Upper lobe of left lung (tissue), 6 donors: ENCODE measurements around the gene RASGRF1. TPM values are rescaled to one million over a fixed set of nuclear protein-coding genes. Genes with fewer than 3 reads are reported as not detected.

Experiments used
- ATAC-seq, 2 donors: fragments of 200-7000 bp; cut with Tn5 transposase; one replicate each; pipeline ENCODE4 v1.9.1; 2022; ENCODE audit warnings: mild to moderate bottlenecking in 2 of 2, moderate library complexity in 2 of 2; ENCODE audit not compliant: low FRiP score in 2 of 2
- DNase-seq, 2 donors: peaks; one replicate each; pipeline ENCODE4 v3.0.0-alpha.2; 2019 to 2020
- H3K27ac ChIP-seq, 4 donors: fragments of 200-600 bp; sonication (generic); one replicate each; pipeline ENCODE4 v1.5.1; 2016 to 2019
- H3K27me3 ChIP-seq, 4 donors: fragments of 200-600 bp; sonication (generic); one replicate each; pipeline ENCODE4 v1.5.1; 2017 to 2019
- H3K36me3 ChIP-seq, 4 donors: fragments of 200-600 bp; sonication (generic); one replicate each; pipeline ENCODE4 v1.5.1; 2016 to 2019
- H3K4me1 ChIP-seq, 4 donors: fragments of 200-600 bp; sonication (generic); one replicate each; pipeline ENCODE4 v1.5.1; 2018 to 2019
- H3K4me3 ChIP-seq, 4 donors: fragments of 200-600 bp; sonication (generic); one replicate each; pipeline ENCODE4 v1.5.1; 2017 to 2019; ENCODE audit warnings: mild to moderate bottlenecking in 2 of 4, moderate library complexity in 1 of 4
- H3K9me3 ChIP-seq, 4 donors: fragments of 200-600 bp; sonication (generic); one replicate each; pipeline ENCODE4 v1.5.1; 2018 to 2019
- CTCF ChIP-seq, 6 experiments: fragments of 450-650 bp in 4 of 6; fragments of 200-600 bp in 2 of 6; sonication (generic) in 2 of 6; IDR thresholded peaks; one replicate each; pipeline ENCODE4 v1.5.1; 2016 to 2019; ENCODE audit warnings: antibody characterized with exemption in 6 of 6
- EP300 ChIP-seq, 4 donors: sonication (generic); formaldehyde crosslinking; IDR thresholded peaks; one replicate each; pipeline ENCODE4 v1.5.1; 2017; ENCODE audit warnings: antibody characterized with exemption in 4 of 4, control low read depth in 2 of 4
- POLR2A ChIP-seq, 4 donors: fragments of 450-650 bp; IDR thresholded peaks; one replicate each; pipeline ENCODE4 v1.5.1; 2016 to 2017; ENCODE audit warnings: antibody characterized with exemption in 4 of 4, mild to moderate bottlenecking in 2 of 4
- POLR2AphosphoS5 ChIP-seq, 2 donors: sonication (generic); formaldehyde crosslinking; IDR thresholded peaks; one replicate each; pipeline ENCODE4 v1.5.1; 2017; ENCODE audit warnings: antibody characterized with exemption in 2 of 2
- WGBS, 2 donors: methylation state at CpG; one replicate each; pipeline ENCODE4 v1.1.5; 2017 to 2018; 5-methylcytosine and 5-hydroxymethylcytosine counted together
- total RNA-seq, 6 donors: library from RNA; depleted of rRNA in 4 of 6; stranded (reverse); fragments of >200 nt in 4 of 6; gene quantifications; one replicate each; pipeline versions ENCODE4 v1.1.0 to v1.2.1, GENCODE V29; 2016 to 2021
- donor health status: DM: no; HTN: no; CAD: no; lungs with moderate emphysema.
- donor health status: DM: no; HTN: yes; CAD: no; lungs with severe emphysema.

The RASGRF1 gene
- total RNA-seq, 6 donors from 2014 or later: 27.2 to 64.6 (median 54.7) TPM

- peaks cover 6 to 27% (median 19%) of the 10 kb centered on the region in 4 donors for H3K4me1 ChIP-seq
- DNase-seq: peak; percentile 8 to 73
- TF ChIP-seq POLR2A (IDR thresholded peaks at IDR 0.05) (no peak), POLR2AphosphoS5 (IDR thresholded peaks at IDR 0.05) (no peak), EP300 (IDR thresholded peaks at IDR 0.05) (no peak), CTCF (IDR thresholded peaks at IDR 0.05) (no peak)
- no peaks in the 10 kb centered on the region for H3K9me3 ChIP-seq
- peaks cover 0 to 30% (median 15%) of the 10 kb centered on the region in 4 donors for H3K27me3 ChIP-seq
- H3K36me3 ChIP-seq: no peaks in the 10 kb centered on the region
- H3K4me3 ChIP-seq: peak overlapping the region in 3 of 4 donors; percentile 34 to 39 (median 39)
- WGBS, 2 donors: 2% methylated on average over 51 to 52 of the region's 53 CpGs
- ATAC-seq: no peak
- H3K27ac ChIP-seq: no peak overlapping the region
Observed at GRCh38 chr15:79091204-79091867, 756 bp upstream of the RASGRF1 start.

GRCh38 chr15:79089890-79090486 is 592 bp downstream of the RASGRF1 start:
- Histone ChIP-seq H3K9me3 (no peaks in the 10 kb centered on the region), H3K36me3 (no peaks in the 10 kb centered on the region), H3K4me3 (peak overlapping the region in 3 of 4 donors; percentile 34 to 39 (median 39)), H3K27ac (no peak overlapping the region), H3K4me1 (peaks cover 6 to 27% (median 19%) of the 10 kb centered on the region in 4 donors), H3K27me3 (peaks cover 0 to 30% (median 15%) of the 10 kb centered on the region in 4 donors)
- TF ChIP-seq POLR2AphosphoS5 (IDR thresholded peaks at IDR 0.05) (no peak), CTCF (IDR thresholded peaks at IDR 0.05) (no peak), POLR2A (IDR thresholded peaks at IDR 0.05) (no peak), EP300 (IDR thresholded peaks at IDR 0.05) (no peak)
- DNase-seq: peak in 1 of 2 donors; percentile 15
- no peak for ATAC-seq
- WGBS, 2 donors: 0 to 3% methylated on average over 8 to 28 of the region's 53 CpGs

- Histone ChIP-seq H3K4me1 (peaks cover 6 to 27% (median 19%) of the 10 kb centered on the region in 4 donors), H3K36me3 (no peaks in the 10 kb centered on the region), H3K27me3 (peaks cover 0 to 30% (median 15%) of the 10 kb centered on the region in 4 donors), H3K9me3 (no peaks in the 10 kb centered on the region), H3K27ac (no peak overlapping the region), H3K4me3 (peak overlapping the region in 3 of 4 donors; percentile 34 to 39 (median 39))
- no peak for TF ChIP-seq CTCF (IDR thresholded peaks at IDR 0.05)
- TF ChIP-seq POLR2A (IDR thresholded peaks at IDR 0.05): no peak
- TF ChIP-seq POLR2AphosphoS5 (IDR thresholded peaks at IDR 0.05): no peak
- TF ChIP-seq EP300 (IDR thresholded peaks at IDR 0.05): no peak
- 3% methylated on average over 34 of the region's 47 CpGs; no CpG with 5 or more reads in 1 of the 2 donors for WGBS, 2 donors
- peak; percentile 9 to 79 for DNase-seq
- no peak for ATAC-seq
Observed at GRCh38 chr15:79089331-79089889, 1.2 kb downstream of the RASGRF1 start.

DNA sequence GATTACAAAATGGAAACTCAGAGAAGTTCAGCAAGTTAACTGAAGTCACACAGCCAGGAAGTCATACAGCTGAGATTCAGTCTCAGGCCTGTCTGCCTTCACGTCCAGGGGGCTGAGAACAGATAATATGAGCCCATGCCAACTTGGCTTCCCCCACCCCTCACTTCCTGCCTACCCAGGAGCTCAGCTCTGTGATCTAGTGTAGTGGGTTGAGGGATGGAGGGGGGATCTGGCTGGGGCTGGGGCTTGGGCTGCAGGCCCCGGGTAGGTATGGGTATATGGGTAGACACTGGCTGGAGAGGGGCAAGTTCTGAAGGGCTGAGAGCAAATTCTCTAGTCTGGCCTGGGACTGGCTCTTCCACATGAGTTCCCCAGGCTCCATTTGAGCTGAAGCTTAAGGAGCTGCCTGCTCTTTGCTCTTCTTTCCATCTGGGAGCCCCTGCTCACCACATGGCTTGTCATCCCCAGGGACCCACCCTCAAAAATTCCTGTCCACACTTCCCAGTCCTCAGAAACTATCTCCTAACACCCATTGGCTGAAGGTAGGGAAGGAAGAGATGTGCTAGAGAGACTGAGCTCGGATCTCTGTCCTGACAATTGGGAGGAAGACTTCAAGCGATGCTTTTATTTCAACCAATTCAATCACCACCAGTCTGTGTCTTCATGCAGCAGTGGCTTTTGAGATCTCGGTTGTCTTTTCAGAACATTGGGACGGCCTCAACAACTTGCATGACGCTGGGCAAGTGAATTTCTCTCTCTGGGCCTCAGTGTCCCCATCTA is 2.0 kb downstream of the RASGRF1 start:
- H3K27me3 ChIP-seq: peaks cover 0 to 30% (median 15%) of the 10 kb centered on the region in 4 donors
- H3K27ac ChIP-seq: no peak overlapping the region
- H3K4me1 ChIP-seq: peaks cover 6 to 27% (median 19%) of the 10 kb centered on the region in 4 donors
- no peak for TF ChIP-seq EP300 (IDR thresholded peaks at IDR 0.05)
- no peak for TF ChIP-seq POLR2A (IDR thresholded peaks at IDR 0.05)
- TF ChIP-seq POLR2AphosphoS5 (IDR thresholded peaks at IDR 0.05): no peak
- TF ChIP-seq CTCF (IDR thresholded peaks at IDR 0.05): no peak
- peak overlapping the region in 1 of 4 donors; percentile 39 for H3K4me3 ChIP-seq
- no peaks in the 10 kb centered on the region for H3K36me3 ChIP-seq
- DNase-seq (peak in 1 of 2 donors; percentile 4), ATAC-seq (no peak)
- no peaks in the 10 kb centered on the region for H3K9me3 ChIP-seq
- 56 to 57% methylated on average over 7 of the region's 7 CpGs for WGBS, 2 donors
